ENCODE measurements around the gene ZNF470.

ZNF470 gene

DNA sequence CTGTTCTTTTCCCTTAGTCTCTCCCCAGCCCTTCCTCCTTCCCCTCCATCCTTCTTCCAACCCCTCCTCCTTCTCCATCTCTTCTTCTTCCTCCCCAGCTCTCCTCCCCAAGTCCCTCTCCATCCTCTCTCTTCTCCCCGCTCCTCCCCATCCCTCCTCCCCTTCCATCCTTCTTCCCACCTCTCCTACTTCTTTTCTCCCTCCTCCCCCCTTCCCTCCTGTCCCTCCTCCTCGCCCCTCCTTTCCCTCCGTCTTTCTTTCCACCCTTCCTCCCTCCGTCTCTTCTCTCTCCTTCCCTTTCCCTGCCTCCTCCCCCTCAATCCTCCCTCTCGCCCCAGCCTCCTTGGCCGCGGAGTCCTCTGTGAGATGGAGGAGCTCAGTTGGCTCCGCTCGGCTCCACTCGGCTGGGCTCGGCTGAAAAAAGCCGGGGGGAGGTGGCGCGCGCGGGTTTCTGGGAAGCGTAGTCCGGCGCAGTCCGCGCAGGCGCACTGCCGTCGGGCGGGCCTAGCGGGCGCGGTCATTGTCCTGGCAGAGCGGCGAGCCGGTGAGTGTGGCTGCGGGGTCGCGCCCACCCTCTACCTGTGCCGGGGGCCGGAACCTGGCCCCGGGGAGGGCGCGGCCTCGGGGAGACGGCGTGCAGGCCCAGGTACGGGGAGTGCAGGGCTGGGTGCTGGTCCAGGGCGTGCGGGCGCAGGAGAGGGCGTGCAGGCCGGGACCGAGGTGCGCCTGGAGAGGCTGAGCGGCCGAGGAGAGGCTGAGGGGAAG is 27.7 kb downstream of the ZNF470 start, which contains the start of gene ZNF71:
Gene ZNF71 (plus strand): TSS at position 520 of the 765 bp plus-strand sequence. CDS start 6,257 bp downstream, outside the sequence.
- peaks cover 42 to 56% of the 10 kb centered on the region in 2 donors for H3K9me3 Mint-ChIP-seq
- peak within 1 kb of the TSS; percentile 84 to 92 for H3K27ac Mint-ChIP-seq
- peaks cover 23% of the 10 kb centered on the region for H3K4me1 Mint-ChIP-seq
- ATAC-seq (peak; percentile 96), DNase-seq (peak; percentile 90)
- no peaks in the 10 kb centered on the region for H3K27me3 Mint-ChIP-seq
- peak within 1 kb of the TSS; percentile 93 to 96 for H3K4me3 Mint-ChIP-seq

GRCh38 chr19:56595548-56595899 is 28.3 kb downstream of the ZNF470 start:
- peak overlapping the region; percentile 93 to 96 for H3K4me3 Mint-ChIP-seq
- H3K27me3 Mint-ChIP-seq: no peaks in the 10 kb centered on the region
- peak overlapping the region; percentile 84 to 92 for H3K27ac Mint-ChIP-seq
- H3K9me3 Mint-ChIP-seq: peaks cover 39 to 52% of the 10 kb centered on the region in 2 donors
- ATAC-seq (peak; percentile 64), DNase-seq (no peak)
- peaks cover 23% of the 10 kb centered on the region for H3K4me1 Mint-ChIP-seq

- Mint-ChIP-seq H3K27me3 (no peaks in the 10 kb centered on the region), H3K9me3 (peaks cover 38 to 54% of the 10 kb centered on the region in 2 donors), H3K27ac (no peak overlapping the region), H3K4me1 (peaks cover 23% of the 10 kb centered on the region), H3K4me3 (no peak overlapping the region)
- ATAC-seq: no peak
- no peak for DNase-seq
Measured at GRCh38 chr19:56596676-56597075, 29.4 kb downstream of the ZNF470 start.

DNA sequence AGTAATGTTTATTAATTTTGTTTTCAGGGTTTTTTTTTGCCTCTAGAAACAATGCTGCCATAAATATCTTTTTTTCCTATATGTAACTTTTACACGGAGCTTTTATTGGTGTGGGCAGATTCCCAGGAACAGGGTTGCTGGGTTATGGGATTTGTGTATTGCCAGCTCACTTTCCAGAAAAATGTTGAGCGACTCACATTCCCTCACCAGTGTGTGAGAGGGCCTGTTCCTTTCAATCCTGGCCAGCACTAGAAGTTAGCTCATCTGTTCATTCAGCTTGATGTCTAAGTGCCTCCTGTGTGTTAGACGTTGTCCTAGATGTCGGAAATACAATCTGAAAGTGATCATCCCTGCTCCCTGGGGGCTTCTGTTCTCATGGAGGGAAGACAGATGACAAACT is 30.4 kb downstream of the ZNF470 start:
- Mint-ChIP-seq H3K9me3 (peaks cover 35 to 53% of the 10 kb centered on the region in 2 donors), H3K27me3 (no peaks in the 10 kb centered on the region), H3K4me3 (no peak overlapping the region), H3K27ac (peak overlapping the region in 1 of 2 donors; percentile 35), H3K4me1 (peaks cover 23% of the 10 kb centered on the region)
- no peak for DNase-seq
- no peak for ATAC-seq

DNA sequence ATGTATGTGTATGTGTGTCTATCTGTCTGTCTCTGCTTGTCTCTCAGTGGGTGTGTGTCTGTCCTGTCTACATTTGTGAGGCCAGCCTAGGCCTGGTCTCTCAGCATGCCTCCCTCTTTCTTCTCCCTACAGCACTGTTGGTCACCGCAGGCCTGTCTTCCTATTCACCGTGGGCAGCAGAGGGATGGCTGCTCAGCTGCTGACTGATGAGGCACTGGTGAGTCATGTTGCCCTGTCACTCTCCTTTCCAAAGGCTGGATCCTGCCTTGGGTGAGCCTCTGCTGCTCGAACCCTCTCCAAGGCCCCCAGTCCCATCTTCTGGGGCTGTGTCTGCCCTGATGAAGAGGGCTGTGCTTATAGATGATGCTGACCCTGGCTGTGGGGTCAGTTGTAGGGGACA is 34.1 kb downstream of the ZNF470 start:
- Mint-ChIP-seq H3K27ac (no peak overlapping the region), H3K4me3 (no peak overlapping the region), H3K9me3 (peaks cover 25 to 52% of the 10 kb centered on the region in 2 donors), H3K27me3 (no peaks in the 10 kb centered on the region), H3K4me1 (peaks cover 2% of the 10 kb centered on the region)
- DNase-seq (no peak), ATAC-seq (no peak)

DNA sequence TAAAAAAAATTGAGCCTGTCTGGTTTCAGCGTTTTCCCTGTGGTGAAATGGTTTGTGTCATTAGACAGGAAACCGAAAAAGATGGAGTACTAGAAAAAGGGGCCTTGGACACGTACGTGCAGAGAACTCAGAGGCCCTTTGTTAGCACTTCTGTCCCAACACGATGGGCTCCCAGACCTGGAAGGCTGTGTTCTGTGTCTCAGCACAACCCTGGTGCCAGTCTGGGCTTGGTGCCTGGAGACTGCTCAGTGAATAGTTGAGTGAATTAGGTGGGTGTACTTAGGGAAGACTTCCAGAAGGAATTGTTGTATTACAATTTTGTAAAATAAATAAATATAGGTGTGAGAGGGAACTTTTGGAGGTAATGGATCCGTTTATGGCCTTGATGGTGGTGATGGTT is 36.6 kb downstream of the ZNF470 start:
- Mint-ChIP-seq H3K9me3 (peaks cover 29 to 55% of the 10 kb centered on the region in 2 donors), H3K27ac (no peak overlapping the region), H3K27me3 (no peaks in the 10 kb centered on the region), H3K4me3 (no peak overlapping the region), H3K4me1 (no peaks in the 10 kb centered on the region)
- DNase-seq (no peak), ATAC-seq (no peak)

- Mint-ChIP-seq H3K4me3 (no peak overlapping the region), H3K27ac (no peak overlapping the region), H3K4me1 (no peaks in the 10 kb centered on the region), H3K9me3 (peaks cover 43 to 57% of the 10 kb centered on the region in 2 donors), H3K27me3 (no peaks in the 10 kb centered on the region)
- DNase-seq (no peak), ATAC-seq (no peak)
Measured at GRCh38 chr19:56608274-56608964, 41.2 kb downstream of the ZNF470 start.

- H3K27ac Mint-ChIP-seq: no peak overlapping the region
- H3K9me3 Mint-ChIP-seq: peaks cover 60 to 78% of the 10 kb centered on the region in 2 donors
- ATAC-seq (no peak), DNase-seq (no peak)
- no peaks in the 10 kb centered on the region for H3K4me1 Mint-ChIP-seq
- H3K4me3 Mint-ChIP-seq: no peak overlapping the region
- H3K27me3 Mint-ChIP-seq: no peaks in the 10 kb centered on the region
Measured at GRCh38 chr19:56611288-56611687, 44.0 kb downstream of the ZNF470 start.

GRCh38 chr19:56612737-56613136 is 45.5 kb downstream of the ZNF470 start:
- Mint-ChIP-seq H3K27me3 (no peaks in the 10 kb centered on the region), H3K9me3 (peaks cover 63 to 85% of the 10 kb centered on the region in 2 donors), H3K27ac (no peak overlapping the region)

GRCh38 chr19:56613639-56614038 is 46.4 kb downstream of the ZNF470 start:
- Mint-ChIP-seq H3K27me3 (no peaks in the 10 kb centered on the region), H3K4me1 (no peaks in the 10 kb centered on the region), H3K27ac (no peak overlapping the region), H3K4me3 (no peak overlapping the region), H3K9me3 (peaks cover 60 to 85% of the 10 kb centered on the region in 2 donors)
- no peak for DNase-seq
- no peak for ATAC-seq

More at GRCh38 chr19:56612737-56613136, 45.5 kb downstream of the ZNF470 start:
- Mint-ChIP-seq H3K4me3 (no peak overlapping the region), H3K4me1 (no peaks in the 10 kb centered on the region)
- ATAC-seq (no peak), DNase-seq (no peak)

DNA sequence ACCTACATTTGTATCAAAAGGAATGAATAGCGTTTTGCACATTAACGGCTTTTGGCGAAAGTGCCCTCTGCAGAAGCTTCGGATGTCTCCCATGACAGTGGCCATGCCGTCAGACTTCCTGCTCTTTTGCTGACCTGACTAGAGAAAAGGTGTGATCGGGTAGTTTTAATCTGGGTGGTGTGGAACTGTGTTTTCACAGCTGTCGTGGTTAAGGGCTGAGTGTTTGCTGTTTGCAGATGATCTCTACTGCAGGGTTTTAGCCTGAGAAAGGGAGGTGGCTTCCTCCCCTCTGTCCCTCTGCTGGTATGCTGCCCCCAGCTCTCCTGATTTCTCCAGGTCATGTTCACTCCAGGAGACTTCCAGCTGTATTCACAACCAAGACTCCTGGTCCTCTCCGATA is 50.3 kb downstream of the ZNF470 start:
- Mint-ChIP-seq H3K9me3 (peaks cover 46 to 84% of the 10 kb centered on the region in 2 donors), H3K4me1 (no peaks in the 10 kb centered on the region), H3K4me3 (no peak overlapping the region), H3K27ac (no peak overlapping the region), H3K27me3 (no peaks in the 10 kb centered on the region)
- no peak for ATAC-seq
- DNase-seq: no peak

- ATAC-seq (no peak), DNase-seq (no peak)
- Mint-ChIP-seq H3K4me1 (no peaks in the 10 kb centered on the region), H3K27me3 (no peaks in the 10 kb centered on the region), H3K4me3 (no peak overlapping the region), H3K9me3 (peaks cover 38 to 82% of the 10 kb centered on the region in 2 donors), H3K27ac (no peak overlapping the region)
Measured at GRCh38 chr19:56619121-56619520, 51.9 kb downstream of the ZNF470 start.

DNA sequence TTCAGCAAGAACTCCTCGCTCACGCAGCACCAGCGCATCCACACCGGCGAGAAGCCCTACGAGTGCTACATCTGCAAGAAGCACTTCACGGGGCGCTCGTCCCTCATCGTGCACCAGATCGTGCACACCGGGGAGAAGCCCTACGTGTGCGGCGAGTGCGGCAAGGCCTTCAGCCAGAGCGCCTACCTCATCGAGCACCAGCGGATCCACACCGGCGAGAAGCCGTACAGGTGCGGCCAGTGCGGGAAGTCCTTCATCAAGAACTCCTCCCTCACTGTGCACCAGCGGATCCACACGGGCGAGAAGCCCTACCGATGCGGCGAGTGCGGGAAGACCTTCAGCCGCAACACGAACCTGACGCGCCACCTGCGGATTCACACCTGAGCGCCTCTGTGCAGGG is 55.1 kb downstream of the ZNF470 start:
- H3K27ac Mint-ChIP-seq: no peak overlapping the region
- H3K4me1 Mint-ChIP-seq: no peaks in the 10 kb centered on the region
- ATAC-seq: no peak
- peaks cover 32 to 79% of the 10 kb centered on the region in 2 donors for H3K9me3 Mint-ChIP-seq
- H3K4me3 Mint-ChIP-seq: no peak overlapping the region
- no peaks in the 10 kb centered on the region for H3K27me3 Mint-ChIP-seq
- DNase-seq: no peak

DNA sequence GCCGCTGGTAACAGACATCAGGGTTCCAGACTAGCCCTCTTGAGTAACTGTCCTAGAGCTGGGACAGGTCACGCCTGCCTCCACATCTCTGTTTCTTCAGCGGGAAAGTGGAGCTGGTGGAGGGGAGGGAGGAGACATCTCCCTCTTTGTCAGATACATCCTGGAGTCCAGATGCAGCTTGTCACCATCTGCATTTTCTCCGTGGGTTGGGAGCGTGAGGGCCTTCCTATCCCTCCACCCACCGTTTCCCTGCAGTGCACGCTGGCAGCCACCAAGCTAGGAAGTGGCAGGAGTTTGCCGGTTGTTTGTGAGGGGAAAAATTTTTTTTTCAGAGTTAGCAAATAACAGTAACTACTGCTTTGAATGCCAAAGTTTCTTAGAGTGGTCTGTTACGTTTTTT is 55.7 kb downstream of the ZNF470 start:
- DNase-seq: no peak
- no peaks in the 10 kb centered on the region for H3K27me3 Mint-ChIP-seq
- no peaks in the 10 kb centered on the region for H3K4me1 Mint-ChIP-seq
- no peak for ATAC-seq
- H3K9me3 Mint-ChIP-seq: peaks cover 37 to 79% of the 10 kb centered on the region in 2 donors
- no peak overlapping the region for H3K27ac Mint-ChIP-seq
- no peak overlapping the region for H3K4me3 Mint-ChIP-seq

DNA sequence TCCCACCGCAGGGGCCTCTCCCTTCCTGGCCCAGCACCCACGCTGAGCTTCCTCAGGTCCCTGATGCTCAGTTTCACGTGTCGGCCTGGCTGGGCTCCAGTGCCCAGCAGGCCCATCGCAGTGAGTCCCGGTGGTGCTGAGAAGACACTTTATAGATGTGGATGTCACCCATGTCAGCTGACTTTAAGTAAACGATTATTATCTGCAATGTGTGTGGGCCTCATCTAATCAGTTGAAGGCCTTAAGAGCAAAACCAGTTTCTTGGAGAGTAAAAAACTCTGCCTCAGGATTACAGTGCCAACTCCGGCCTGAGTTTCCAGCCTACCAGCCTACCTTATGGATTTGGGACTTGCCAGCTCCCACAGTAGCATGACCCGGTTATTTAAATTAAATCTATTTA is 58.4 kb downstream of the ZNF470 start:
- H3K9me3 Mint-ChIP-seq: peaks cover 34 to 84% of the 10 kb centered on the region in 2 donors
- ATAC-seq (no peak), DNase-seq (no peak)
- H3K4me1 Mint-ChIP-seq: no peaks in the 10 kb centered on the region
- H3K27ac Mint-ChIP-seq: peak overlapping the region in 1 of 2 donors; percentile 97
- H3K4me3 Mint-ChIP-seq: no peak overlapping the region
- no peaks in the 10 kb centered on the region for H3K27me3 Mint-ChIP-seq

- peaks cover 46 to 82% of the 10 kb centered on the region in 2 donors for H3K9me3 Mint-ChIP-seq
- no peak overlapping the region for H3K27ac Mint-ChIP-seq
- no peak for DNase-seq
- ATAC-seq: no peak
- H3K4me1 Mint-ChIP-seq: no peaks in the 10 kb centered on the region
- no peak overlapping the region for H3K4me3 Mint-ChIP-seq
- H3K27me3 Mint-ChIP-seq: no peaks in the 10 kb centered on the region
Measured at GRCh38 chr19:56633021-56633420, 65.8 kb downstream of the ZNF470 start.
